HEK293 (cell line): ENCODE measurements around the gene PA2G4.
A peak's percentile ranks its signal among the peaks of the same experiment; 100 is the strongest.
"Not testable (repeated sequence)": the region's sequence is repeated elsewhere in the genome, so short reads cannot be mapped to it uniquely, and the experiment has no call there.

Experiments
- CTCF ChIA-PET: fragments of 350-600 bp; formaldehyde crosslinking; extraction: SDS; loops from one replicate; lab custom pipeline; 2021; ENCODE audit warnings: antibody characterized with exemption; lab: Yijun Ruan, JAX
- POLR2A ChIA-PET: fragments of 300-600 bp; formaldehyde crosslinking; extraction: SDS; loops from one replicate; lab custom pipeline; 2020; ENCODE audit warnings: antibody characterized with exemption, inconsistent platforms; lab: Yijun Ruan, JAX
- H3K27ac ChIP-seq: fragments of 200-500 bp; sonication (Bioruptor generic); 2 replicates; pipeline ENCODE4 v1.5.1; 2014; ENCODE audit warnings: low read depth, low read length, control low read depth, inconsistent platforms; ENCODE audit errors: extremely low read depth
- H3K36me3 ChIP-seq, 2 experiments: fragments of 200-500 bp in 1 of 2; sonication (Bioruptor generic) in 1 of 2; 1 replicate in 1 of 2; 2 replicates in 1 of 2; pipeline ENCODE4 v1.5.1; 2014 to 2017; ENCODE audit warnings: inconsistent platforms in 2 of 2, low read length in 2 of 2; ENCODE audit not compliant: control insufficient read depth in 2 of 2, insufficient read depth in 1 of 2
- H3K4me1 ChIP-seq: fragments of 200-500 bp; sonication (Bioruptor generic); 2 replicates; pipeline ENCODE4 v1.5.1; 2014; ENCODE audit warnings: mild to moderate bottlenecking, low read length, inconsistent platforms; ENCODE audit not compliant: control insufficient read depth, insufficient read depth
- H3K4me3 ChIP-seq: 2 replicates; pipeline ENCODE4 v1.5.1; 2011; ENCODE audit warnings: low read depth, mild to moderate bottlenecking, control low read depth, low read length, moderate library complexity
- H3K9me3 ChIP-seq: fragments of 200-500 bp; sonication (Bioruptor generic); 2 replicates; pipeline ENCODE4 v1.5.1; 2014; ENCODE audit warnings: low read depth, low read length, inconsistent platforms; ENCODE audit not compliant: control insufficient read depth, insufficient read depth
- KLF10 ChIP-seq: fragments of 450-650 bp; IDR thresholded peaks from 2 replicates; pipeline ENCODE4 v1.5.1; 2018; ENCODE audit warnings: missing biosample characterization, mild to moderate bottlenecking, missing genetic modification characterization
- KLF16 ChIP-seq: fragments of 450-650 bp; formaldehyde crosslinking; IDR thresholded peaks from 2 replicates; pipeline ENCODE4 v1.5.1; 2017; ENCODE audit warnings: missing biosample characterization, missing genetic modification characterization
- KLF17 ChIP-seq: fragments of 450-650 bp; formaldehyde crosslinking; IDR thresholded peaks from 2 replicates; pipeline ENCODE4 v1.5.1; 2016; ENCODE audit warnings: missing biosample characterization, missing genetic modification characterization
- KLF9 ChIP-seq: fragments of 450-650 bp; formaldehyde crosslinking; IDR thresholded peaks from 2 replicates; pipeline ENCODE4 v1.5.1; 2016; ENCODE audit warnings: missing biosample characterization, missing genetic modification characterization, low read depth
- RBAK ChIP-seq: fragments of 450-650 bp; formaldehyde crosslinking; IDR thresholded peaks from 2 replicates; pipeline ENCODE4 v1.5.1; 2016; ENCODE audit warnings: missing biosample characterization, missing genetic modification characterization
- REST ChIP-seq: fragments of 450-650 bp; formaldehyde crosslinking; IDR thresholded peaks from 2 replicates; pipeline ENCODE4 v1.5.1; 2016; ENCODE audit warnings: missing biosample characterization, missing genetic modification characterization
- SCRT2 ChIP-seq: fragments of 450-650 bp; formaldehyde crosslinking; IDR thresholded peaks from 2 replicates; pipeline ENCODE4 v1.5.1; 2016; ENCODE audit warnings: missing biosample characterization, missing genetic modification characterization
- ZBTB21 ChIP-seq: fragments of 450-650 bp; formaldehyde crosslinking; IDR thresholded peaks from 2 replicates; pipeline ENCODE4 v1.5.1; 2017; ENCODE audit warnings: missing biosample characterization, missing genetic modification characterization
- ZNF10 ChIP-seq: fragments of 450-650 bp; formaldehyde crosslinking; IDR thresholded peaks from 2 replicates; pipeline ENCODE4 v1.5.1; 2017; ENCODE audit warnings: missing biosample characterization, missing genetic modification characterization
- ZNF140 ChIP-seq: fragments of 450-650 bp; formaldehyde crosslinking; IDR thresholded peaks from 2 replicates; pipeline ENCODE4 v1.5.1; 2016; ENCODE audit warnings: missing biosample characterization, missing genetic modification characterization
- ZNF202 ChIP-seq: fragments of 450-650 bp; formaldehyde crosslinking; IDR thresholded peaks from 2 replicates; pipeline ENCODE4 v1.5.1; 2016; ENCODE audit warnings: missing biosample characterization, missing genetic modification characterization, borderline replicate concordance
- ZNF24 ChIP-seq: fragments of 450-650 bp; formaldehyde crosslinking; IDR thresholded peaks from 2 replicates; pipeline ENCODE4 v1.5.1; 2016; ENCODE audit warnings: missing biosample characterization, missing genetic modification characterization
- ZNF366 ChIP-seq: fragments of 450-650 bp; formaldehyde crosslinking; conservative IDR thresholded peaks from 2 replicates; pipeline ENCODE4 v1.5.1; 2016; ENCODE audit warnings: missing biosample characterization, missing genetic modification characterization
- ZNF416 ChIP-seq: fragments of 450-650 bp; formaldehyde crosslinking; IDR thresholded peaks from 2 replicates; pipeline ENCODE4 v1.5.1; 2016; ENCODE audit warnings: missing biosample characterization, missing genetic modification characterization
- ZNF548 ChIP-seq: fragments of 450-650 bp; formaldehyde crosslinking; IDR thresholded peaks from 2 replicates; pipeline ENCODE4 v1.5.1; 2016; ENCODE audit warnings: missing biosample characterization, missing genetic modification characterization
- ZNF664 ChIP-seq: fragments of 450-650 bp; formaldehyde crosslinking; IDR thresholded peaks from 2 replicates; pipeline ENCODE4 v1.5.1; 2016; ENCODE audit warnings: missing biosample characterization, missing genetic modification characterization
- ZNF701 ChIP-seq: fragments of 450-650 bp; formaldehyde crosslinking; IDR thresholded peaks from 2 replicates; pipeline ENCODE4 v1.5.1; 2016; ENCODE audit warnings: missing biosample characterization, missing genetic modification characterization
- ZNF76 ChIP-seq: fragments of 450-650 bp; formaldehyde crosslinking; IDR thresholded peaks from 2 replicates; pipeline ENCODE4; 2016; ENCODE audit warnings: low read depth, missing biosample characterization, missing genetic modification characterization, borderline replicate concordance
- ZNF830 ChIP-seq: fragments of 450-650 bp; IDR thresholded peaks from 2 replicates; pipeline ENCODE4 v1.5.0; 2018; ENCODE audit warnings: missing biosample characterization, missing genetic modification characterization, low read depth, mild to moderate bottlenecking, moderate library complexity
- ZNF843 ChIP-seq: fragments of 450-650 bp; formaldehyde crosslinking; IDR thresholded peaks from 2 replicates; pipeline ENCODE4 v1.5.1; 2016; ENCODE audit warnings: missing biosample characterization, missing genetic modification characterization
- TF ChIP-seq, protein P1 (sequence below): fragments of 450-650 bp; formaldehyde crosslinking; optimal IDR thresholded peaks from 2 replicates; pipeline ENCODE3; 2016; ENCODE audit warnings: missing biosample characterization, mild to moderate bottlenecking, missing genetic modification characterization

PA2G4 gene

DNA sequence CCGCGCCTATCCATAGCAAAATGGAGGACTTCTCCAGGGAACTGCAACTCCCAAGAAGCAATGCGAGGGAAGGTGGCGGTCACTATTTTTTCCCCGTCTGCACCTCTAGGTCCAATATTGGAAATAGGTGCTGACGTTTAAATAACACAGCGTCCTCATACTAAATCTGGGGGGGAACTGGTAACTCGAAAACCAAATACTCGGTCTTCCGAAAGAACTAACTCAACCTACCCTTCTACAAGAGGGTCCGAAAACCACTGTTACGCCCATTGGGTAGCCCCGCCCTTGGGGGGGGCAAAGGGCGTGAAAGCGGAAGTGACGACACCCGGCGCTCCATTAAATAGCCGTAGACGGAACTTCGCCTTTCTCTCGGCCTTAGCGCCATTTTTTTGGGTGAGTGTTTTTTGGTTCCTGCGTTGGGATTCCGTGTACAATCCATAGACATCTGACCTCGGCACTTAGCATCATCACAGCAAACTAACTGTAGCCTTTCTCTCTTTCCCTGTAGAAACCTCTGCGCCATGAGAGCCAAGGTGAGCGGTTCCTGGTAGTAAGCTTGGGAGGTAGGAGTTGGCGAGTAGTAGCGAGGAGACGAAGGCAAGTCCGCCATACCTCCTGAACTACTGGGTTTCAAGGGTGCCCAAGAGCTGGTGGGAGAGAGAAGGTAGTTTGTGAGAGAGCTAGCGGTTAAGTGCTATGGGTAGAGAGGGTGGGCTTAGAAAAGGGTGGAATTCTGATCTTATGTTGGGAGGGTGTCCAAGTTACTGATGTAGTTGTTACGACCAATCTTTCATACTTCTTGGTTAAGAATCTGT lies 12.1 kb downstream of the PA2G4 start, which contains the start of gene RPL41 (continued):
- TF ChIP-seq REST (tag by site-specific recombination) = peak; percentile 59; the same call in 1 of the 2 replicates
- peak; percentile 97 for TF ChIP-seq KLF17 (tag by site-specific recombination)
- TF ChIP-seq ZNF366 = peak; percentile 44; the same call in 1 of the 2 replicates
- TF ChIP-seq ZNF830 (tag by site-specific recombination) = no peak
- no peak for TF ChIP-seq ZNF140 (tag by site-specific recombination)
- TF ChIP-seq KLF10 (tag by site-specific recombination) = peak; percentile 67
- peak; percentile 91 for TF ChIP-seq ZNF76 (tag by site-specific recombination)
- TF ChIP-seq ZNF10 (tag by site-specific recombination) = 0 out of 2 replicates have a peak, but pooled peaks have one; percentile 49
- TF ChIP-seq ZNF548 (tag by site-specific recombination) = no peak
- peak; percentile 76; the same call in 1 of the 2 replicates for TF ChIP-seq ZNF24 (tag by site-specific recombination)
- no peak for TF ChIP-seq ZNF416 (tag by site-specific recombination)
- no peak for TF ChIP-seq RBAK (tag by site-specific recombination)
- peak; percentile 68 for TF ChIP-seq KLF16 (tag by site-specific recombination)
- TF ChIP-seq ZNF664 (tag by site-specific recombination) = peak; percentile 70; the same call in 1 of the 2 replicates
- no peak for TF ChIP-seq ZNF701
- TF ChIP-seq ZBTB21 = peak; percentile 68
- TF ChIP-seq, protein P1, sequence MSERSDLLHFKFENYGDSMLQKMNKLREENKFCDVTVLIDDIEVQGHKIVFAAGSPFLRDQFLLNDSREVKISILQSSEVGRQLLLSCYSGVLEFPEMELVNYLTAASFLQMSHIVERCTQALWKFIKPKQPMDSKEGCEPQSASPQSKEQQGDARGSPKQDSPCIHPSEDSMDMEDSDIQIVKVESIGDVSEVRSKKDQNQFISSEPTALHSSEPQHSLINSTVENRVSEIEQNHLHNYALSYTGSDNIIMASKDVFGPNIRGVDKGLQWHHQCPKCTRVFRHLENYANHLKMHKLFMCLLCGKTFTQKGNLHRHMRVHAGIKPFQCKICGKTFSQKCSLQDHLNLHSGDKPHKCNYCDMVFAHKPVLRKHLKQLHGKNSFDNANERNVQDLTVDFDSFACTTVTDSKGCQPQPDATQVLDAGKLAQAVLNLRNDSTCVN (tag by site-specific recombination) = peak; percentile 40
- no peak for TF ChIP-seq ZNF202 (tag by site-specific recombination)
- TF ChIP-seq KLF9 = peak; percentile 87
- TF ChIP-seq ZNF843 (tag by site-specific recombination) = peak; percentile 58; the same call in 1 of the 2 replicates

DNA sequence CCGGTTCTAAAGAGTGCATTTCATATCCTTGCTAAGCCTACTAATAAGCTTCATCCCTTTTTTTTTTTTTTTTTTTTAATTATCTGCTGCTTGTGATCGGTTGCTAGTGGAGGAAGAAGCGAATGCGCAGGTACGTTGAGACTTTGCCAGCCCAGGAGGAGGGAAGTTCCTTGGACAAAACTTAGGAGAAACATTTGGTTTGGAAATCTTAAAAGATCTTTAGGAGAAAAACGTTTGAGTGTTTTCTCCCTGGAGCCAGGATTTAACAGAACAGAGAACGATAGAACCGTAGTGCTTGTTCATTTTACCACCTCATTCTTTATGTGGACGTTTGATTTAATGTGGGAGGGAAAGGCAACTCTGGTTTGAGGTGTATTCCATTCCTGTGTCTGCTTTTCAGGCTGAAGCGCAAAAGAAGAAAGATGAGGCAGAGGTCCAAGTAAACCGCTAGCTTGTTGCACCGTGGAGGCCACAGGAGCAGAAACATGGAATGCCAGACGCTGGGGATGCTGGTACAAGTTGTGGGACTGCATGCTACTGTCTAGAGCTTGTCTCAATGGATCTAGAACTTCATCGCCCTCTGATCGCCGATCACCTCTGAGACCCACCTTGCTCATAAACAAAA lies 12.8 kb downstream of the PA2G4 start:
- CTCF ChIA-PET = interaction anchor here (0.6 to 5.0 kb wide), 12 partner anchors 8 to 597 kb away, joined by 3 to 86 read pairs (median 4); partner anchors contain the start of genes ERBB3, ESYT1, PA2G4 and SMARCC2
- not testable (repeated sequence) for H3K9me3 ChIP-seq, H3K4me1 ChIP-seq
- Histone ChIP-seq H3K27ac (peak overlapping the region; percentile 99), H3K4me3 (peak overlapping the region; percentile 69), H3K36me3 (peaks cover 3 to 58% of the 10 kb centered on the region in 2 experiments; a peak in 2 of 3 replicates)
- TF ChIP-seq SCRT2 (tag by site-specific recombination) = peak; percentile 67; the same call in 1 of the 2 replicates
- POLR2A ChIA-PET = interaction anchor here (0.6 to 6.1 kb wide), 22 partner anchors 9 to 378 kb away, joined by 3 to 165 read pairs (median 8); partner anchors contain the start of genes ANKRD52, CNPY2, ESYT1 and MYL6
